ENCODE results near the gene CCDC13. TPM values are rescaled to one million over a fixed set of nuclear protein-coding genes. Genes with fewer than 3 reads are reported as not detected.

Gene CCDC13
- total and polyA plus RNA-seq, 2 donors (not counting 3 experiments of a cell fraction or from before 2014, with no cell fraction given) = 0.36 to 0.82 TPM

GRCh38 chr3:42762046-42762724 is 10.9 kb downstream of the CCDC13 start:
- ChIA-PET POLR2A (no interaction called here), CTCF (interaction anchor here (1.5 to 3.0 kb wide), 2 partner anchors 18 to 190 kb away, joined by 3 to 13 read pairs; no protein-coding TSS in a partner anchor)

More at GRCh38 chr3:42762046-42762724, 10.9 kb downstream of the CCDC13 start:
- Histone ChIP-seq H3K4me2 (ENCODE audit: insufficient read depth, low read length) (no peak overlapping the region), H3K36me3 (ENCODE audit: control insufficient read depth in 2 of 2, extremely low read depth in 1 of 2, insufficient read depth in 2 of 2, low read length in 2 of 2) (no peaks in the 10 kb centered on the region), H2AFZ (ENCODE audit: low read depth, low read length) (no peak overlapping the region), H3K9me3 (replicated peaks; ENCODE audit: control insufficient read depth, insufficient read depth, low read length) (no peaks in the 10 kb centered on the region), H3K4me1 (ENCODE audit: control insufficient read depth, extremely low read depth, insufficient read depth, low read length) (no peaks in the 10 kb centered on the region), H4K20me1 (replicated peaks; ENCODE audit: control insufficient read depth, extremely low read depth, insufficient read depth, low read length) (no peaks in the 10 kb centered on the region), H3K27ac (ENCODE audit: insufficient read depth, low read depth, low read length) (no peak overlapping the region), H3K9ac (replicated peaks; ENCODE audit: extremely low read depth, insufficient read depth, low read length) (no peak overlapping the region), H3K79me2 (ENCODE audit: control insufficient read depth, insufficient read depth, low read length) (no peaks in the 10 kb centered on the region), H3K27me3 (ENCODE audit: control insufficient read depth in 2 of 2, insufficient read depth in 2 of 2, low read length in 2 of 2) (peaks cover 0 to 2% of the 10 kb centered on the region in 2 experiments), H3K9me1 (replicated peaks; ENCODE audit: control insufficient read depth, extremely low read depth, insufficient read depth, low read length) (no peaks in the 10 kb centered on the region), H3K4me3 (replicated peaks in 1 of 3; ENCODE audit: insufficient read depth in 1 of 3, low read depth in 1 of 3, low read length in 3 of 3) (no peak overlapping the region)
- no peak for DNase-seq (ENCODE audit: low read depth, low spot score)
- intact Hi-C loops (cut with micrococcal nuclease) (no loop called here), dilution Hi-C loops (cut with MboI; ENCODE audit: extremely low pct_ligation_motif_present, low sequenced_read_pairs) (no loop called here)
- no peak for TF ChIP-seq GATA2 (IDR thresholded peaks at IDR 0.05; ENCODE audit: insufficient read depth, insufficient read length, low read depth, low read length)
- no peak for TF ChIP-seq FOS (IDR thresholded peaks at IDR 0.05; ENCODE audit: borderline replicate concordance, insufficient read depth, low read length)
- no peak for TF ChIP-seq CTCF (IDR thresholded peaks at IDR 0.05; ENCODE audit: extremely low read depth in 1 of 2, insufficient read depth in 1 of 2, low read depth in 1 of 2, low read length in 2 of 2)
- no peak for TF ChIP-seq POLR2A (IDR thresholded peaks at IDR 0.05; ENCODE audit: low read depth, low read length)
- TF ChIP-seq MYC (IDR thresholded peaks at IDR 0.05; ENCODE audit: low read depth, low read length) = no peak
- no peak for TF ChIP-seq EZH2 (IDR thresholded peaks at IDR 0.05; ENCODE audit: borderline replicate concordance, low read depth, low read length, severe bottlenecking)
- TF ChIP-seq JUN (IDR thresholded peaks at IDR 0.05; ENCODE audit: borderline replicate concordance, insufficient read depth, insufficient read length, low read depth) = no peak
- no peak for TF ChIP-seq POLR2AphosphoS5 (IDR thresholded peaks at IDR 0.05; ENCODE audit: insufficient read depth, low read depth, low read length)
- TF ChIP-seq MAX (IDR thresholded peaks at IDR 0.05; ENCODE audit: insufficient read depth, insufficient read length) = no peak
- BruUV-seq (replicated peaks) = no TSS peak
- no peak for FAIRE-seq

Data from endothelial cell of umbilical vein (primary cell).